Mucosa of rectum (tissue), 2 donors: ENCODE data around the gene CCDC85B.

Experiments used
- H3K27ac ChIP-seq, 2 donors: one replicate each; pipeline ENCODE4 v1.7.0; 2013; ENCODE audit warnings: inconsistent platforms in 2 of 2, low read depth in 2 of 2, low read length in 2 of 2
- H3K27me3 ChIP-seq, 2 donors: one replicate each; pipeline ENCODE4 v1.7.0; 2013; ENCODE audit warnings: low read length in 2 of 2; ENCODE audit not compliant: control insufficient read depth in 2 of 2, insufficient read depth in 2 of 2
- H3K36me3 ChIP-seq, 2 donors: one replicate each; pipeline ENCODE4 v1.7.0; 2013; ENCODE audit warnings: low read length in 2 of 2; ENCODE audit not compliant: control insufficient read depth in 2 of 2, insufficient read depth in 2 of 2
- H3K4me1 ChIP-seq, 2 donors: one replicate each; pipeline ENCODE4 v1.7.0; 2013; ENCODE audit warnings: low read length in 2 of 2, mild to moderate bottlenecking in 1 of 2; ENCODE audit not compliant: control insufficient read depth in 2 of 2, insufficient read depth in 2 of 2
- H3K4me3 ChIP-seq, 2 donors: one replicate each; pipeline ENCODE4 v1.7.0; 2013; ENCODE audit warnings: low read length in 2 of 2
- H3K9ac ChIP-seq, 2 donors: one replicate each; pipeline ENCODE4 v1.7.0; 2013; ENCODE audit warnings: low read length in 2 of 2, low read depth in 1 of 2, mild to moderate bottlenecking in 1 of 2
- H3K9me3 ChIP-seq, 2 donors: one replicate each; pipeline ENCODE4 v1.7.0; 2013; ENCODE audit warnings: low read length in 2 of 2; ENCODE audit not compliant: control insufficient read depth in 2 of 2
- donor health status: healthy.
- donor health status: Normal muscosa, but diverticular disease.

Gene CCDC85B

DNA sequence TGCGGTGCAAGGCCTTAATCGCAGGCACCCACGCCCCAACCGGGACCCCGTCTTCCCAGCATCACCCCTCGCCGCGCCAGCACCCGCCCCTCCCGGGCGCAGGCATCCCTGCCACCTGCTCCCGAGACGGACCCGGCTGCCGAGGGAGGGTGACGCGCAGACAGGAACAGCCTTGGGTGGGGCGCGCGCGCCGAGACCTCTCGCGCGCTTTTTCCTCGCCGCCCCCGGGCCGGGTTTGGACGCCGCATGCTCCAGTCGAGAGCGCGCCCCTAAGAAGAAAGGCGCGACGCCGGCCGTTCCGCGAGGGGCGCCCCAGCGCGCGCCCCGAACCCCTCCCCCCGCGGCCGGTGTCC is 33.0 kb upstream of the CCDC85B start:
- Histone ChIP-seq H3K4me3 (peak overlapping the region; percentile 93 to 97), H3K9me3 (no peaks in the 10 kb centered on the region), H3K27me3 (no peaks in the 10 kb centered on the region), H3K27ac (peak overlapping the region; percentile 99), H3K36me3 (peaks cover 31 to 49% of the 10 kb centered on the region in 2 donors), H3K9ac (peak overlapping the region; percentile 88 to 96), H3K4me1 (peaks cover 70% of the 10 kb centered on the region in 2 donors)

DNA sequence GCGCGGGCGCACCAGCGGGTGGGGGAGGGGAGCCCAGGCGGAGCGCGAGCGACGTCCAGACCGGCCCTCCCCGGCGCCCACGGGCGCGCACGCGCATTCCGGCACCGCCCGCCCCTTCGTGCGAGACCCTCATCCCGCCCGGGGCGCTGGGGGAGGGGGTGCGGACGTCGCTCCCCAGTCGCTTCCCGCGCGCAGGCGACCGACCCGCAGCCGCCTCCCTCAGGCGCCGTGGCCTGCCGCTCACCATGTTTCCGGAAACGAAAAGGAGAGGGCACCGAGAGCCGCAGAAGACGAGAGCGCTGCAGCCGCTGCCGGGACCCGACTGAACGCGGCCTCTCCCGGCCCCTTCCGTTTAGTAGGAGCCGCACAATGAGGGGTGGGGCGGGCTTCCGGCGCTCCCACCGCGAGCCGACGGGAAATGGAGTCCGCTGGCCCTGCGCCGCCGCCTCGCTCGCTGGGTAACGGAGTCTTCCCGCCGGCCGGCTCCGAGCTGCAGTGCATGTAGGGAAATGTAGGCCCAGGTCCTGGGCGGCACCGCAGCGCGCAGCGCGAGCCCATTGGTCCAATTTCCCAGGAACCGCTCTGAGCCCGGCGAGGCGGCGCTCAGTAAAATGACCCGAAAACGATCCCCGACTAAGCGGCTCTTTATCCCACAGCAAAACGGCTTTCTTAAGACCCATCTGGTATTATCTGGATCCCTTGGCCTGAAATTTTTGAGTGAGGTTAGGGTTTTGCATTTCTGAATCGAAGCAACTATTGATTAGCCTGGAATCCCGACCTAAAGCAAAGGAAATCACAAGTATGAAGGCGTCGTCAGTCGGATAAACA is 32.4 kb upstream of the CCDC85B start, which contains the start of gene CFL1:
TSS of gene CFL1 (minus strand) at position 328 of the 828 bp plus-strand sequence. CDS start at position 247, 81 bp downstream.
- Histone ChIP-seq H3K4me1 (peaks cover 64 to 67% of the 10 kb centered on the region in 2 donors), H3K27ac (peak within 1 kb of the TSS; percentile 99), H3K4me3 (peak within 1 kb of the TSS; percentile 93 to 97), H3K9me3 (no peaks in the 10 kb centered on the region), H3K27me3 (no peaks in the 10 kb centered on the region), H3K9ac (peak within 1 kb of the TSS; percentile 88 to 96), H3K36me3 (peaks cover 29 to 50% of the 10 kb centered on the region in 2 donors)

DNA sequence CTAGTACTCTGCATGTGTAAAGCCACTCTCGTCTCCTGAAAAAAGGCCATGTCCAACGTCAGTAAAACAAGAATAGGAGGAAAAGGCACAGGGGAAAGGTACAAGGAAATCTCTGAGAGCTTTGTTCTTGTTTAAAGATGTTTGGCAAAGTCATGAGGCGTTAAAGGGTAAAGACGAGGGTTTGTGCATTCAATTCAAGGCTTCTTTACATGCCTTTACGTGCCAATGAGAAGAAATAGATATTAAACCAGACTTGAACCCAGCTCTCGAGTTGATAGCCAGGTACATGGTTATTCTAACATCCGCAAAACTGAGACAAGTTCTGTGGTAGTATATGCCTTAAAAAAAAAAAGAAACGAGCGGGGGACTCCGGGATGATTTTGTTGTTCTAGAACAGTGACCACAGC is 31.8 kb upstream of the CCDC85B start:
- Histone ChIP-seq H3K36me3 (peaks cover 32 to 50% of the 10 kb centered on the region in 2 donors), H3K27me3 (no peaks in the 10 kb centered on the region), H3K9ac (peak overlapping the region; percentile 85 to 96), H3K4me1 (peaks cover 58 to 61% of the 10 kb centered on the region in 2 donors), H3K27ac (peak overlapping the region; percentile 99), H3K4me3 (peak overlapping the region; percentile 74 to 93), H3K9me3 (no peaks in the 10 kb centered on the region)

DNA sequence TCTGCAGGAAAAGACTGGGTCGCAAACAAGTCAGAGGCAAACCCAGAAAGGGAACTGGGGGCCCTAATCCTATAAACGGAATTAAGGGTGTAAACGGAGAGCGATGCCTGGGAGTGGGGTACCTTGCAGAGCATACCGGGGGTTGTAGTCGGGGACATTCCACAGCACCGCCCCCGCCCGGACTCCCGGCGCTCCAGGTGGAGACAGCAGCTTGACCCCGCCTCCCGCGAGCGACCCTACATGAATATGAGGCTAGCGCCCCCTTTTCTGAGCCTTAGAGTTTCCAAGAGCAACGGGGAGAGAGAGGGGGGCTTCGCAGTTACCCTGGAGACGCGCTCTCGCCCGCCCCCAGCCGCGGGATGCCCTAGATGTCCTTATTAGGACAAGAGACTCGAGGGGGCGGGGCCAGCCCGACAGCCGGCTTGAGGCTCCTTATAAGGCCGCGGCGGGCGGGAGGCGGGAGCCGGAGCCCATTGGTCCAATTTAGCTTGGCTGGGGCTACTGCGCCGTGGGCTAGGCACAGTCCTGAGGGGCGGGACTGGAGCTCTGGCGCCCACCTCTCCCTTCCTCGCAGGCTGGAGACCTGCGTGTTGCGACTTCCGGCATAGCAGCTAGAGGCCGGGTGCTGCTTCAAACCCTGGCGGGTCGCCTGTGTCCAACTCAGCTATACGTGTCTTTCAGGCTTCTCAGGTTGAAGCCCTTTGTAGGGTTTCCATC is 31.2 kb upstream of the CCDC85B start:
- Histone ChIP-seq H3K9ac (peak overlapping the region; percentile 85 to 96), H3K27ac (peak overlapping the region; percentile 99), H3K9me3 (no peaks in the 10 kb centered on the region), H3K36me3 (peaks cover 36 to 50% of the 10 kb centered on the region in 2 donors), H3K27me3 (no peaks in the 10 kb centered on the region), H3K4me1 (peaks cover 52 to 57% of the 10 kb centered on the region in 2 donors), H3K4me3 (peak overlapping the region; percentile 78 to 93)

DNA sequence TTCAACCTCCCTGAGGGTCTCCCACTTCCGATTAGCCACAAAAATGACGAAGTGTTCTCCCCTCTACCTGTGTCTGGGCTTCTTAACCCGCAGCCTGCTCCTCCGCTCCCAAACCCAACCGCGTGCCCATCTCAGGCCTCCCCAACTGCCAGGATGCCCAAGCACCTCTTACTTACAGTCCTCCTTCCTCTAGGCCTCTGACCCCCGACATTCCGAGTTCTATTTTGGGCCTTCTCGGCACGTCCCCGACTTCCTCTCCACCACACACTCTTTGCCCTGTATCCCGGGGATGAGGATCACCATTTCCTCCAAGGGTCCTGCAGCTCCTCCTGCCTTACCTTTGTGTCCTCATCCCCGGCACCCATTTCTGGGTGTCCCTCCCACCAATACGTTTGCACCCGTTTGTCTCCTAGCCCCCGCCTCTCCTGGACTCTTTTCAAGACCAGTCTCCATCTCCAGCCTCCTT is 30.6 kb upstream of the CCDC85B start:
- H3K27me3 ChIP-seq = no peaks in the 10 kb centered on the region
- H3K4me1 ChIP-seq = peaks cover 47 to 51% of the 10 kb centered on the region in 2 donors
- peaks cover 36 to 50% of the 10 kb centered on the region in 2 donors for H3K36me3 ChIP-seq
- H3K9me3 ChIP-seq = no peaks in the 10 kb centered on the region
- peak overlapping the region; percentile 85 to 96 for H3K9ac ChIP-seq
- peak overlapping the region; percentile 78 to 93 for H3K4me3 ChIP-seq
- H3K27ac ChIP-seq = peak overlapping the region; percentile 99

DNA sequence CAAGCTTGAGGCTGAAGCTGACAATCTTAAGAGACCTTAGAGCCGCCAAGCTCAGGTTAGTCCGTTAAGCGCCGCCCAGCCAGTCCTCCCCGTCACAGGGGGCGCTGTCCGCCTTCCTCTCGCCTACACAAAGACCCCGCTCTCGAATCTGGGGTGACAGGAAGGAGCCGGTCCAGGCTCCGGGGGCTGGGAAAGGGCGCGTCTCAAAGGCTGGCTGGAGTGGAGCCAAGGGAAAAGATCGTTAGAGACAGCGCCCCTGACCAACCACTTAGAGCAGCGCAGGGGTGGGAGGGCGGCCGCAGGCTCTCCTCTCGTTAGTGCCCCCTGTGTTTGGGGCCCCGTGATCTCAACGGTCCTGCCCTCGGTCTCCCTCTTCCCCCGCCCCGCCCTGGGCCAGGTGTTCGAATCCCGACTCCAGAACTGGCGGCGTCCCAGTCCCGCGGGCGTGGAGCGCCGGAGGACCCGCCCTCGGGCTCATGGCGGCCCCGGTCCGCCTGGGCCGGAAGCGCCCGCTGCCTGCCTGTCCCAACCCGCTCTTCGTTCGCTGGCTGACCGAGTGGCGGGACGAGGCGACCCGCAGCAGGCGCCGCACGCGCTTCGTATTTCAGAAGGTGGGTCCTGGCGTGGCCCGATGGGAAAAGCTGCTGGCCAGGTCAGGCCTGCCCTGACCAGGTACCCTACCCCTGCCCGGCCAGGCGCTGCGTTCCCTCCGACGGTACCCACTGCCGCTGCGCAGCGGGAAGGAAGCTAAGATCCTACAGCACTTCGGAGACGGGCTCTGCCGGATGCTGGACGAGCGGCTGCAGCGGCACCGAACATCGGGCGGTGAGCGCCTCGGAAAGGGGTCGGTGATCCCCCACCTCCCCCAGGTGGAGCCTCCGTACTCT is 30.0 kb upstream of the CCDC85B start, which contains the start of gene MUS81:
TSS of gene MUS81 (plus strand) at position 156 of the 887 bp plus-strand sequence. CDS start at position 477, 321 bp downstream.
- Histone ChIP-seq H3K27me3 (no peaks in the 10 kb centered on the region), H3K9ac (peak within 1 kb of the TSS; percentile 85 to 96), H3K9me3 (no peaks in the 10 kb centered on the region), H3K4me3 (peak within 1 kb of the TSS; percentile 78 to 93), H3K36me3 (peaks cover 36 to 50% of the 10 kb centered on the region in 2 donors), H3K27ac (peak within 1 kb of the TSS; percentile 99), H3K4me1 (peaks cover 40 to 44% of the 10 kb centered on the region in 2 donors)

DNA sequence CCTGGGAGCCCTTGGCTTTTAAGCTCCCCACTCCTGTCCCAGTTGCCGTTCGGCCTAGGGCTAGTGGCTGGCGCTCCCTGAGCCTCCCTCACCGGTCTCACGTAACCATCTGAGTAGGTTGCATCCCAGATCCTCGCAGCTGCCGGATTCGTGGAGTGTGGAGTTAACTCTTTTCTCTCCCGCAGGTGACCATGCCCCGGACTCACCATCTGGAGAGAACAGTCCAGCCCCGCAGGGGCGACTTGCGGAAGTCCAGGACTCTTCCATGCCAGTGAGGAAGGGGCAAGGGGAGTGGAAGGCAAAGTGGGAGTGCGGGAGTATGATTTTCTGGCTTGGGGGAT is 29.3 kb upstream of the CCDC85B start:
- no peaks in the 10 kb centered on the region for H3K27me3 ChIP-seq
- H3K9me3 ChIP-seq = no peaks in the 10 kb centered on the region
- H3K9ac ChIP-seq = peak overlapping the region; percentile 85 to 96
- peaks cover 34 to 38% of the 10 kb centered on the region in 2 donors for H3K4me1 ChIP-seq
- peak overlapping the region; percentile 99 for H3K27ac ChIP-seq
- H3K4me3 ChIP-seq = peak overlapping the region; percentile 78 to 93
- H3K36me3 ChIP-seq = peaks cover 35 to 47% of the 10 kb centered on the region in 2 donors

DNA sequence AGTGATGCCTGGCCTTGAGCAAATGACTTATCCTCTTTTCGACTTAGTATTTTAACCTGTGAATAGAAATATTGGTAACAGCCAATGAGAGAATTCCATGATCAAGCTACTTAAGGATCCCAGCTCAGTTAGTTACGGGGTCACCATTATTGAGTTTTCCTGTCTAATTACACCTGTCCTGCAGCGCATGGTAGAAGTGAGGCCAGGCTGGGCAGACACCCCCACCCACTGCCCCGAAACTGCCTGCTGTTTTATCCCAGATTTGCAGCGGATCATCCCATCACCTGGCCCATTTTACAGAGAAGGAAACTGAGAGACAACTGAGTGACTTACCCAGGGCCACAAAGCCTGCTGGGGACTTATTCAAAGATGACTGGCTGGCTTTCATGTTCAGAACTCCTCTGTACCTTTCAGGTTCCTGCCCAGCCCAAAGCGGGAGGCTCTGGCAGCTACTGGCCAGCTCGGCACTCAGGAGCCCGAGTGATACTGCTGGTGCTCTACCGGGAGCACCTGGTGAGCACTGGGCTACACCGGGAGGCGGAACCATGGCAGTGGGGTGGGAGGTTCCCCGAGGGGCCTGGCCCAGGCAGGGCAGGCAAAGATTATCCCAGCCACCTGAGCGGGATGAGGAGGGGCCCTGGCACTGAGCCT is 28.8 kb upstream of the CCDC85B start:
- Histone ChIP-seq H3K27ac (peak overlapping the region; percentile 99), H3K9ac (peak overlapping the region; percentile 85 to 96), H3K36me3 (peaks cover 32 to 45% of the 10 kb centered on the region in 2 donors), H3K9me3 (no peaks in the 10 kb centered on the region), H3K27me3 (no peaks in the 10 kb centered on the region), H3K4me1 (peaks cover 28 to 33% of the 10 kb centered on the region in 2 donors), H3K4me3 (peak overlapping the region; percentile 78 to 93)

DNA sequence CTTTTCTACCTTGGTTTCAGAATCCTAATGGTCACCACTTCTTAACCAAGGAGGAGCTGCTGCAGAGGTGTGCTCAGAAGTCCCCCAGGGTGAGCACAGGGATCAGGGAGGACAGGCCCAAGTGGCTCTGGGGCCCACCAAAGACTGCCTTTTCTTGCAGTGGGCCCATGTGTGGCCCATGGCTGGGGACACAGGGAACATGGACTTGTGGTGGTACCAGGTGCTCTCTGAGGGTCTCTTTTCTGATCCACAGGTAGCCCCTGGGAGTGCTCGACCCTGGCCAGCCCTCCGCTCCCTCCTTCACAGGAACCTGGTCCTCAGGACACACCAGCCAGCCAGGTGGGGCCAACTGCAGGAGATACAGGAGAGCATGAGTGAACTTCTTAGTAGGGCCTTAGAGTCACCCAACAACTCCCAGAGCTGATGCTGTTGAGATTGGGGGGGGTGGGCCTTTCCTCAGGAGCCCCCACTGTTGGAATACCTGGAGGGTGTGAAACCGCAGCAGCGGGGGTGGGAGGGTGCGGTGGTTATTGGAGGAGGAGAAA is 28.2 kb upstream of the CCDC85B start:
- Histone ChIP-seq H3K9me3 (no peaks in the 10 kb centered on the region), H3K36me3 (peaks cover 32 to 46% of the 10 kb centered on the region in 2 donors), H3K4me3 (no peak overlapping the region)

More for the DNA sequence above, 28.2 kb upstream of the CCDC85B start:
- H3K27ac ChIP-seq = no peak overlapping the region
- H3K9ac ChIP-seq = no peak overlapping the region
- no peaks in the 10 kb centered on the region for H3K27me3 ChIP-seq
- H3K4me1 ChIP-seq = peaks cover 28 to 31% of the 10 kb centered on the region in 2 donors
